GM12874 (cell line): Measurements from ENCODE around the gene IGFBP7.

Experiments used
- TF ChIP-seq, protein P1 (sequence below): IDR thresholded peaks from 2 replicates; pipeline ENCODE4 v1.5.1; 2011; ENCODE audit warnings: low read depth, mild to moderate bottlenecking, control low read depth, low read length, moderate library complexity; ENCODE audit not compliant: insufficient read depth

IGFBP7 gene

DNA sequence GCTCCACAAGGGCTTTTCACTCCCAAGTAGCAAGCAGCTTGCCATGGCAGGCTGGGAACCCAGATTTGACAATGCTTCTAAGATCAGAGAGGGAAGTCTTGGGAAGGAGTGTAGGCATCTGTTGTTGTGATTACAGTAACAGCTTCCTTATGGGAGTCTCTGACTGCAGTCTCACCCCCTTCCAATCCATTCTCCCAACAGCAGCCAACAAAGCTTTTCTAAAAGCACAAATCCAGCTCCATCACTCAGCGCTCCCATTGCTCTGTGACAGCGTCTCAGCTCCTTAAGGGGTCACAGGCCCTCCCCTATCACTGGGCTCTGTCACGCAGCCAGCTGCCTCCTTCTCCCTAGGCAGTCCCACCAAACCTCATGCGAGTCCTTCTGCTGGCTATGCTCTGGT lies 7.1 kb downstream of the IGFBP7 start:
- TF ChIP-seq, protein P1, sequence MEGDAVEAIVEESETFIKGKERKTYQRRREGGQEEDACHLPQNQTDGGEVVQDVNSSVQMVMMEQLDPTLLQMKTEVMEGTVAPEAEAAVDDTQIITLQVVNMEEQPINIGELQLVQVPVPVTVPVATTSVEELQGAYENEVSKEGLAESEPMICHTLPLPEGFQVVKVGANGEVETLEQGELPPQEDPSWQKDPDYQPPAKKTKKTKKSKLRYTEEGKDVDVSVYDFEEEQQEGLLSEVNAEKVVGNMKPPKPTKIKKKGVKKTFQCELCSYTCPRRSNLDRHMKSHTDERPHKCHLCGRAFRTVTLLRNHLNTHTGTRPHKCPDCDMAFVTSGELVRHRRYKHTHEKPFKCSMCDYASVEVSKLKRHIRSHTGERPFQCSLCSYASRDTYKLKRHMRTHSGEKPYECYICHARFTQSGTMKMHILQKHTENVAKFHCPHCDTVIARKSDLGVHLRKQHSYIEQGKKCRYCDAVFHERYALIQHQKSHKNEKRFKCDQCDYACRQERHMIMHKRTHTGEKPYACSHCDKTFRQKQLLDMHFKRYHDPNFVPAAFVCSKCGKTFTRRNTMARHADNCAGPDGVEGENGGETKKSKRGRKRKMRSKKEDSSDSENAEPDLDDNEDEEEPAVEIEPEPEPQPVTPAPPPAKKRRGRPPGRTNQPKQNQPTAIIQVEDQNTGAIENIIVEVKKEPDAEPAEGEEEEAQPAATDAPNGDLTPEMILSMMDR, result no peak

DNA sequence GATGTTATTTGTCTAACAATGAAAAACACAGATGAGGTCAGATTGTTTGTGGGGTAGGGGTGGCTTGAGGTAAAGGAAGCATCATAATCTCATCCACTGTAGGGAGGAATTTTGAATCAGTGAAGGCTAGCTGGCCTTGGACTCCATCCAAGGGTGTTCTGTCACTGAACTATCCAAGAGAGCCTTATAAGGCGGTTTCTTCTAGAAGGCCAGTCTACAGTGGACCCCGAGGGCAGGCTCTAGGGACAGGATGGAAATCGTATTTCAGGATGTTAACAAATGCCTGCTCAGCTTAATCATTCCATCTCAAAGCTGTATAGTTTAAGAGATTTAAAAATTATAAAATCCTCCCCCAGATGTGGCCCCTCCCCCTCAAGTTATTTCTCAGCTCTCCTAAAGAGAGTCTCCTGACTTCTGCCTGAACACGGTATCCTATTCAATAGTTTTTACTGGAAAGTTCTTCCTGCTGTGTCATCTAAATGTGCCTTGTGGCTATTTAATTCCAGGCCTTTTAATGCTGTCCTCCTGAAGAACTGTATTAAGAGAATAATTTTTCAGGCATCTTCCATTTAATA lies 8.0 kb downstream of the IGFBP7 start:
- TF ChIP-seq, protein P1, result no peak

DNA sequence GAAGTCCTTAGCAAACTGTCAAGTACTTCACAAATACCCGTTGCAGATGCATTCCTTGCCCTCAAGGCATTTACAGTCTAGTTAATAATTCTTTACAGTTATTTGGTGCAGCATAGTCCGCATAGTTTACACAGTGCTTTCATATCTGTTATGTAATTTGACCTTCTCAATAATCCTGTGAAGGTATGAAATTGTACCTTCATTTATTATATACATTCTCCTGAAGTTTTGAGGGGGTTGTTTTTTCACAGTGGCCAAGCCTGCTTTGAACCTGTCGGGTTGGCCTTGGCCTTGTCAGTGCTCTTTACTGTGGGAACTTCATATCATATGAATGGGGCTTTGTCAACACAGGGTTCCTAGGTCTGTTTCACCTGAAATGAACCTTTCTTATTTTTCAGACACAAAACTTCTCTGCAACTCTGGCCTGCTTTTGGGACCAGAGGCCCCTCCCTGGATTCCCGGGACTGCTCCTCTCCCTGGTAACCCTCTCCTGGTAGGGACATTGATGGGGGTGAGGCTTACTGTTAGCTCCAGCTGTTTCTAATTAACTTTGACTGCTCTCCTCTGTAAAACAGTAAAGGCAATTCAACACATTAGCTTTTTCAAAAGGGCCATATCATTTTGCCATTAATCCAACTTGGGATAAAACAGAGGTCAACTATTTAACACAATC lies 9.1 kb downstream of the IGFBP7 start:
- TF ChIP-seq, protein P1, result no peak

DNA sequence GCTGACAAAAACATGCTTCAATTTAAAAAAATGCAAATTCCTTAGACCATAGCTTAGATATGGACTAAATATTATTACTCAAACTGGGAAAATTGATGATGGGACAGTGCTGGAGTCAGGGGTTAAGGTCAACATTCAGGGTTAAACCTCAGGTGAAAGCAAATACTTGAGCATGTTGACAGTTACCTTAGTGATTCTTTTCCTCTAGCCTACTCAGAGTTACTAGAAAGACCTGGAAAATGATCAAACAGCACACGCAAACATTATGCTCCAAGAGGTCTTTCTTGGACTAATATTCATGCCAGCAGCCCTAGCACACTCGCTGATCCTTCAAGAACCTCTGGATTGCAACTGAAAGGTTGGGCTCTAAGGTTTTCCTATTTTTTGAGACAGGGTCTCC lies 10.8 kb downstream of the IGFBP7 start:
- TF ChIP-seq, protein P1, result no peak

DNA sequence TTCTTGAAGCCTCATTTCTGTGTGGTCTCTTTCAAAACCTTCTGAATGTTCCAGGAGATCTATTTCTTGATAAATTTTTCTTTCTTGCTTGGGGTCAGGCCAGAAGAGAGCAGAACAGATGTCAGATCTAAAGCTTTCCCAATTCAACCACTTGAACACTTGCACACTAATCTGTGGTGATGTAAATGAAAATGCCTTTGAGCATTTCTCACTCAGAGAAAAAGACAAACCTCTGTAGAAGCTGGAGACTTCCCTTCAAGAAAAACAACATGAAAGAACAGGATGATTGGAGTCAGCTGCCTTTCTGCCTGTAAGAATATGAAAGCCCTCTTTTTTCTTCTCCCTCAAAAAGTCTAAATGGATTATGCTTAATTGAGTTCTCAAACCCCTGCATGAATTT lies 11.2 kb downstream of the IGFBP7 start:
- TF ChIP-seq, protein P1, result no peak

DNA sequence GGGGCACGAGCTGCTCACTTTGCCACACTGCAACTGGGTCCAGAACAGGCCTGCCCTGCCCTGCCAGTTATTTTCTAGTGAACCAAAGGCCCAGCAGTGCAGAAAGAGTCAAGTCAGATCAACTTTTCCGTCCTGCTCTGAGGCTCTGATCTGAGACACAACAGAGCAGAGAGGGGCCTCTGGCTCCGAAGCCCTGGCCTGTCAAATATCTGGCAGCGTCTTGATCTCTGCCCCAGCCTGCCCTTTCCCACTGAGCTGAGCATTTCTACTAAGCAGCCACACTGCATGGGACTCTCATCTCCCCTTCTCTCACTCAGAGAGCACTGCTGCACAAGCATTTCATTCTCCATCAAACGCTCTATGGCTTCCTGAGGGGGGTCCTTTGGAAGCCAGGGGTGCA lies 11.8 kb downstream of the IGFBP7 start:
- TF ChIP-seq, protein P1, result no peak

DNA sequence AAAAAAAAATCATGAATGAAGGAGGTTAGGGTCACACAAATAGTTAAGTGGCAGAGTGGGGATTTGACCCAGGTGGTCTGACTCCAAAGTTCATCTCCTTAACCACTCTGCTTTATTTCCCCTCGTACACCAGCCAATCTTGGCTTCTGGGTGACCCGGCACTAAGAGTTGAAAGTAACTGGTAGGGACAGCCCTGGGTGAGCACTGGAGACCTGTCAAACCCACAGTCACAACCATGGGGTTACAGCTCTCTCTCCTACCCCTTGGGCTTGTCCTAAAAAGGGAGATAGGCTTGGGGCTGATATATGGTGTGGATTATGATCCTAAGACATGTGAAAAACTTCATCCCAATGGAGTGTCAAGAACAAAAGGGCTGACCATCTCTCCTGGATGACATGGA lies 12.5 kb downstream of the IGFBP7 start:
- TF ChIP-seq, protein P1, result no peak
